Measurements from ENCODE around the gene GNL3.

Gene GNL3

GRCh38 chr3:52655895-52656294 lies 29.9 kb upstream of the GNL3 start:
- Histone ChIP-seq H3K4me3 (ENCODE audit: low read depth in 1 of 2, low read length in 2 of 2) (no peak overlapping the region), H3K4me1 (ENCODE audit: insufficient read depth, low read length) (no peaks in the 10 kb centered on the region), H3K36me3 (ENCODE audit: insufficient read depth, low read length) (peaks cover 94% of the 10 kb centered on the region), H2AFZ (ENCODE audit: low read depth, low read length) (no peak overlapping the region), H3K27ac (ENCODE audit: low read length) (no peak overlapping the region), H3K27me3 (ENCODE audit: insufficient read depth, low read length, poor library complexity) (no peaks in the 10 kb centered on the region), H3K4me2 (ENCODE audit: insufficient read depth, low read length) (no peak overlapping the region), H3K9ac (ENCODE audit: low read depth, low read length) (no peak overlapping the region), H3K79me2 (ENCODE audit: insufficient read depth, low read length) (no peaks in the 10 kb centered on the region; the same call in 1 of the 2 replicates), H3K9me3 (ENCODE audit: insufficient read depth, low read length, severe bottlenecking) (no peaks in the 10 kb centered on the region), H4K20me1 (ENCODE audit: insufficient read depth, low read length) (0 out of 2 replicates have a peak, but pooled peaks cover 6% of the 10 kb centered on the region)
- DNase-seq (no peak), ATAC-seq (ENCODE audit: insufficient read depth, low read depth) (no peak)
- TF ChIP-seq CTCF (IDR thresholded peaks at IDR 0.05; ENCODE audit: borderline replicate concordance, extremely low read depth, low read length, poor library complexity, severe bottlenecking) (no peak), EZH2 (IDR thresholded peaks at IDR 0.05; ENCODE audit: borderline replicate concordance, low read depth, low read length, severe bottlenecking) (no peak)

GRCh38 chr3:52660046-52660445 lies 25.8 kb upstream of the GNL3 start:
- H3K79me2 ChIP-seq (ENCODE audit: insufficient read depth, low read length): peaks cover 12% of the 10 kb centered on the region
- no peak overlapping the region for H3K9ac ChIP-seq (ENCODE audit: low read depth, low read length)
- no peak for ATAC-seq (ENCODE audit: insufficient read depth, low read depth)
- no peak overlapping the region for H2AFZ ChIP-seq (ENCODE audit: low read depth, low read length)
- H3K27ac ChIP-seq (ENCODE audit: low read length): no peak overlapping the region
- no peak for DNase-seq
- H3K27me3 ChIP-seq (ENCODE audit: insufficient read depth, low read length, poor library complexity): no peaks in the 10 kb centered on the region
- no peak overlapping the region for H3K4me2 ChIP-seq (ENCODE audit: insufficient read depth, low read length)
- H3K36me3 ChIP-seq (ENCODE audit: insufficient read depth, low read length): peaks cover 91% of the 10 kb centered on the region
- no peaks in the 10 kb centered on the region for H3K4me1 ChIP-seq (ENCODE audit: insufficient read depth, low read length)
- 0 out of 2 replicates have a peak, but pooled peaks cover 6% of the 10 kb centered on the region for H4K20me1 ChIP-seq (ENCODE audit: insufficient read depth, low read length)
- TF ChIP-seq EZH2 (IDR thresholded peaks at IDR 0.05; ENCODE audit: borderline replicate concordance, low read depth, low read length, severe bottlenecking) (no peak), CTCF (IDR thresholded peaks at IDR 0.05; ENCODE audit: borderline replicate concordance, extremely low read depth, low read length, poor library complexity, severe bottlenecking) (no peak)
- H3K4me3 ChIP-seq (ENCODE audit: low read depth in 1 of 2, low read length in 2 of 2): no peak overlapping the region
- H3K9me3 ChIP-seq (ENCODE audit: insufficient read depth, low read length, severe bottlenecking): no peaks in the 10 kb centered on the region

GRCh38 chr3:52663098-52663497 lies 22.7 kb upstream of the GNL3 start:
- ATAC-seq (ENCODE audit: insufficient read depth, low read depth): no peak
- no peak overlapping the region for H3K4me2 ChIP-seq (ENCODE audit: insufficient read depth, low read length)
- peaks cover 8% of the 10 kb centered on the region; the same call in 1 of the 2 replicates for H4K20me1 ChIP-seq (ENCODE audit: insufficient read depth, low read length)
- no peak overlapping the region for H3K9ac ChIP-seq (ENCODE audit: low read depth, low read length)
- no peak overlapping the region for H3K4me3 ChIP-seq (ENCODE audit: low read depth in 1 of 2, low read length in 2 of 2)
- no peaks in the 10 kb centered on the region for H3K27me3 ChIP-seq (ENCODE audit: insufficient read depth, low read length, poor library complexity)
- no peaks in the 10 kb centered on the region for H3K4me1 ChIP-seq (ENCODE audit: insufficient read depth, low read length)
- no peak overlapping the region for H2AFZ ChIP-seq (ENCODE audit: low read depth, low read length)
- no peak for DNase-seq
- H3K36me3 ChIP-seq (ENCODE audit: insufficient read depth, low read length): peaks cover 91% of the 10 kb centered on the region
- H3K79me2 ChIP-seq (ENCODE audit: insufficient read depth, low read length): peaks cover 29% of the 10 kb centered on the region
- no peaks in the 10 kb centered on the region for H3K9me3 ChIP-seq (ENCODE audit: insufficient read depth, low read length, severe bottlenecking)
- H3K27ac ChIP-seq (ENCODE audit: low read length): no peak overlapping the region
- TF ChIP-seq CTCF (IDR thresholded peaks at IDR 0.05; ENCODE audit: borderline replicate concordance, extremely low read depth, low read length, poor library complexity, severe bottlenecking) (no peak), EZH2 (IDR thresholded peaks at IDR 0.05; ENCODE audit: borderline replicate concordance, low read depth, low read length, severe bottlenecking) (no peak)
